NCI-H460 (cell line): ENCODE results near the gene NFS1. TPM values are rescaled to one million over a fixed set of nuclear protein-coding genes. Genes with fewer than 3 reads are reported as not detected.

Experiments
- small RNA-seq, 2 experiments: library from RNA; depleted of rRNA; stranded (forward); fragments of <200 nt; gene quantifications; one replicate each; pipeline ENCODE3, GENCODE V24; 2014
- total RNA-seq: library from RNA; depleted of rRNA; stranded (reverse); fragments of >200 nt; shearing (Covaris generic); gene quantifications from 2 replicates; pipeline ENCODE4 v1.2.3, GENCODE V29; 2014; rRNA removed

The NFS1 gene
- total RNA-seq, 1 experiment from 2014 or later: 101 TPM

Small RNA genes within 50 kb of the gene (small RNA-seq; reads per million reads assigned to genes)
- 0 reads per million in 2 experiments for gene RNU6-759P

Other genes starting within 250 kb of the NFS1 start
- 20.0 and 21.8 TPM in 2 replicates for gene CEP250, start 243.8 kb downstream of the NFS1 start, total RNA-seq
- not detected in 2 replicates for gene C20orf173, start 169.7 kb downstream of the NFS1 start, total RNA-seq
- 161 and 177 TPM in 2 replicates for gene ERGIC3, start 157.3 kb downstream of the NFS1 start, total RNA-seq
- 21.2 and 30.7 TPM in 2 replicates for gene SPAG4, start 83.5 kb downstream of the NFS1 start, total RNA-seq
- gene CPNE1, start 34.5 kb downstream of the NFS1 start, total RNA-seq: 92.2 and 109 TPM in 2 replicates
- 57.2 and 64.0 TPM in 2 replicates for gene RBM12, start 34.5 kb downstream of the NFS1 start, total RNA-seq
- gene ROMO1, start 53 bp upstream of the NFS1 start, total RNA-seq: 251 and 306 TPM in 2 replicates
- 380 and 494 TPM in 2 replicates for gene RBM39, start 42.9 kb upstream of the NFS1 start, total RNA-seq
- 106 and 112 TPM in 2 replicates for gene PHF20, start 72.7 kb upstream of the NFS1 start, total RNA-seq